Mucosa of descending colon (tissue), 3 donors: ENCODE data around the gene NOC4L. TPM values are rescaled to one million over a fixed set of nuclear protein-coding genes. Genes with fewer than 3 reads are reported as not detected.
"Not testable (repeated sequence)": the region's sequence is repeated elsewhere in the genome, so short reads cannot be mapped to it uniquely, and the experiment has no call there.

ENCODE experiments used
- ATAC-seq: fragments of 200-7000 bp; cut with Tn5 transposase; one replicate; pipeline ENCODE4 v1.9.1; 2020; ENCODE audit warnings: mild to moderate bottlenecking, moderate library complexity
- DNase-seq, 3 donors: peaks; one replicate each; pipeline ENCODE4 v3.0.0-alpha.2; 2020
- H3K36me3 ChIP-seq: fragments of 200-600 bp; one replicate; pipeline ENCODE4 v1.8.0; 2021; ENCODE audit warnings: low read depth, mild to moderate bottlenecking
- H3K4me1 ChIP-seq: fragments of 200-600 bp; one replicate; pipeline ENCODE4 v1.8.0; 2021; ENCODE audit warnings: low read depth, mild to moderate bottlenecking
- H3K4me3 ChIP-seq: fragments of 200-600 bp; one replicate; pipeline ENCODE4 v1.8.0; 2021; ENCODE audit warnings: mild to moderate bottlenecking
- H3K9me3 ChIP-seq: fragments of 200-600 bp; one replicate; pipeline ENCODE4 v1.8.0; 2021; ENCODE audit warnings: mild to moderate bottlenecking
- CTCF ChIP-seq: fragments of 200-600 bp; IDR thresholded peaks from one replicate; pipeline ENCODE4 v1.8.0; 2022; ENCODE audit warnings: antibody characterized with exemption, mild to moderate bottlenecking
- intact Hi-C, 2 donors: fragments of 100-400 bp; cut with DNase I in 1 of 2; cut with micrococcal nuclease in 1 of 2; formaldehyde crosslinking; loops; one replicate each; pipeline versions ENCODE4 v1.11.0 to v1.11.1; 2022; cut with DNase I, micrococcal nuclease
- long read RNA-seq, 2 donors: library from polyadenylated mRNA; unstranded; transcript quantifications; one replicate each; pipeline ENCODE4 v2.0.0, GENCODE V29; 2019 to 2021
- total RNA-seq, 3 donors: library from RNA; stranded (reverse); fragmentation: NEBNext Ultra II Directional in 2 of 3; extraction: Animal tissue kit (Norgen Biotek cat#: 25700) in 2 of 3; gene quantifications; one replicate each; pipeline versions ENCODE4 v1.2.1 to v1.2.4, GENCODE V29; 2021 to 2023
- donor health status: DM: no; HTN: no; CAD: no; lungs with moderate emphysema.
- donor health status: DM: no; HTN: no; CAD: no.
- donor health status: DM: no; HTN: yes; CAD: no.

Gene NOC4L
- total RNA-seq, result 10 to 100 TPM; 12.9 to 17.5 (median 13.3) TPM
- long read RNA-seq, donor 1, transcript NOC4L-201 (15 exons, 1,632 nt), result major isoform, 30 of 40 reads
- long read RNA-seq, donor 1, partial matches to known transcripts, result 1 of 40 reads
- long read RNA-seq, donor 1, other reads (novel, unspliced or antisense), result 9 of 40 reads
- long read RNA-seq, donor 2, transcript NOC4L-201 (15 exons, 1,632 nt), result major isoform, 33 of 37 reads
- long read RNA-seq, donor 2, partial matches to known transcripts, result 2 of 37 reads
- long read RNA-seq, donor 2, other reads (novel, unspliced or antisense), result 2 of 37 reads

- intact Hi-C loops, result no loop called here
Observed at GRCh38 chr12:132144115-132144809, at the start of gene NOC4L, which contains the start of gene DDX51. NOC4L (plus strand) TSS chr12:132144457; CDS start chr12:132144489, 32 bp downstream. DDX51 (minus strand) TSS chr12:132144319; CDS start chr12:132144296, 23 bp downstream.

GRCh38 chr12:132095520-132096409 is 48.5 kb upstream of the NOC4L start:
- Histone ChIP-seq H3K4me1 (no peaks in the 10 kb centered on the region), H3K4me3 (no peak overlapping the region), H3K9me3 (no peaks in the 10 kb centered on the region), H3K36me3 (no peaks in the 10 kb centered on the region)
- TF ChIP-seq CTCF, result no peak
- ATAC-seq, result no peak
- DNase-seq, result no peak
- intact Hi-C loops, result no loop called here

More at GRCh38 chr12:132144115-132144809, at the start of gene NOC4L, which contains the start of gene DDX51:
- DNase-seq (peak; percentile 95 to 97 (median 96)), ATAC-seq (peak; percentile 95)
- Histone ChIP-seq H3K9me3 (no peaks in the 10 kb centered on the region), H3K4me3 (peak within 1 kb of the TSS; percentile 71), H3K4me1 (peaks cover 22% of the 10 kb centered on the region), H3K36me3 (no peaks in the 10 kb centered on the region)
- no peak for TF ChIP-seq CTCF

- H3K4me1 ChIP-seq, result no peaks in the 10 kb centered on the region
- DNase-seq (no peak), ATAC-seq (no peak)
- H3K9me3 ChIP-seq, result no peaks in the 10 kb centered on the region
- TF ChIP-seq CTCF, result no peak
- intact Hi-C loops, result no loop called here
- no peak overlapping the region for H3K4me3 ChIP-seq
- H3K36me3 ChIP-seq, result no peaks in the 10 kb centered on the region
Observed at GRCh38 chr12:132099739-132100138, 44.5 kb upstream of the NOC4L start.

GRCh38 chr12:132100306-132101065 is 43.8 kb upstream of the NOC4L start:
- Histone ChIP-seq H3K9me3 (no peaks in the 10 kb centered on the region), H3K36me3 (no peaks in the 10 kb centered on the region), H3K4me1 (no peaks in the 10 kb centered on the region), H3K4me3 (no peak overlapping the region)
- TF ChIP-seq CTCF, result no peak
- ATAC-seq, result no peak
- DNase-seq, result no peak
- intact Hi-C loops, result no loop called here

GRCh38 chr12:132102297-132102696 is 42.0 kb upstream of the NOC4L start:
- Histone ChIP-seq H3K4me1 (no peaks in the 10 kb centered on the region), H3K9me3 (no peaks in the 10 kb centered on the region), H3K36me3 (no peaks in the 10 kb centered on the region), H3K4me3 (no peak overlapping the region)
- no peak for DNase-seq
- TF ChIP-seq CTCF, result no peak
- no peak for ATAC-seq
- intact Hi-C loops, result no loop called here

- H3K36me3 ChIP-seq, H3K4me3 ChIP-seq, DNase-seq, intact Hi-C loops, ATAC-seq, H3K4me1 ChIP-seq, H3K9me3 ChIP-seq: not testable (repeated sequence)
Observed at GRCh38 chr12:132103072-132103471, 41.2 kb upstream of the NOC4L start.
